ENCODE results near the gene FGD1. TPM values are rescaled to one million over a fixed set of nuclear protein-coding genes. Genes with fewer than 3 reads are reported as not detected.
"Not testable (repeated sequence)": the region's sequence is repeated elsewhere in the genome, so short reads cannot be mapped to it uniquely, and the experiment has no call there.

FGD1 gene
- total RNA-seq, 2 experiments from 2014 or later, result 0.15 to 0.26 TPM

GRCh38 chrX:54494166-54494988 is 1.7 kb downstream of the FGD1 start:
- Mint-ChIP-seq H3K27me3 (peaks cover 21% of the 10 kb centered on the region), H3K9me3 (no peaks in the 10 kb centered on the region), H3K36me3 (no peaks in the 10 kb centered on the region), H3K4me3 (peak overlapping the region; percentile 23), H3K4me1 (ENCODE audit: low read depth) (peaks cover 3% of the 10 kb centered on the region), H3K27ac (no peak overlapping the region)
- no peak for DNase-seq
- ChIA-PET POLR2A (no interaction called here), CTCF (no interaction called here)
- intact Hi-C loops (cut with micrococcal nuclease), result no loop called here

- H3K4me3 Mint-ChIP-seq, result no peak overlapping the region
- POLR2A ChIA-PET, result no interaction called here
- peaks cover 3% of the 10 kb centered on the region for H3K4me1 Mint-ChIP-seq (ENCODE audit: low read depth)
- H3K27ac Mint-ChIP-seq, result no peak overlapping the region
- intact Hi-C loops (cut with micrococcal nuclease), result no loop called here
- no peaks in the 10 kb centered on the region for H3K36me3 Mint-ChIP-seq
- no peaks in the 10 kb centered on the region for H3K9me3 Mint-ChIP-seq
- no peak for DNase-seq
- CTCF ChIA-PET, result no interaction called here
- peaks cover 15% of the 10 kb centered on the region for H3K27me3 Mint-ChIP-seq
Observed at GRCh38 chrX:54492340-54492739, 3.7 kb downstream of the FGD1 start.

- POLR2A ChIA-PET; CTCF ChIA-PET; H3K27ac Mint-ChIP-seq; DNase-seq; intact Hi-C loops (cut with micrococcal nuclease); H3K27me3 Mint-ChIP-seq; H3K36me3 Mint-ChIP-seq; H3K4me1 Mint-ChIP-seq (ENCODE audit: low read depth); H3K9me3 Mint-ChIP-seq; H3K4me3 Mint-ChIP-seq: not testable (repeated sequence)
Observed at GRCh38 chrX:54489819-54490218, 6.2 kb downstream of the FGD1 start.

GRCh38 chrX:54484666-54485065 is 11.4 kb downstream of the FGD1 start:
- H3K36me3 Mint-ChIP-seq, result no peaks in the 10 kb centered on the region
- H3K4me3 Mint-ChIP-seq, result no peak overlapping the region
- no peak overlapping the region for H3K27ac Mint-ChIP-seq
- no peak for DNase-seq
- H3K27me3 Mint-ChIP-seq, result peaks cover 1% of the 10 kb centered on the region
- no peaks in the 10 kb centered on the region for H3K4me1 Mint-ChIP-seq (ENCODE audit: low read depth)
- H3K9me3 Mint-ChIP-seq, result no peaks in the 10 kb centered on the region
- intact Hi-C loops (cut with micrococcal nuclease), result no loop called here
- ChIA-PET CTCF (no interaction called here), POLR2A (no interaction called here)

GRCh38 chrX:54483946-54484345 is 12.1 kb downstream of the FGD1 start:
- DNase-seq, result no peak
- Mint-ChIP-seq H3K4me3 (no peak overlapping the region), H3K9me3 (no peaks in the 10 kb centered on the region), H3K4me1 (ENCODE audit: low read depth) (no peaks in the 10 kb centered on the region), H3K27me3 (peaks cover 1% of the 10 kb centered on the region), H3K27ac (no peak overlapping the region), H3K36me3 (no peaks in the 10 kb centered on the region)
- ChIA-PET POLR2A (no interaction called here), CTCF (no interaction called here)
- intact Hi-C loops (cut with micrococcal nuclease), result no loop called here

- Mint-ChIP-seq H3K27me3 (peaks cover 1% of the 10 kb centered on the region), H3K9me3 (no peaks in the 10 kb centered on the region), H3K4me3 (no peak overlapping the region), H3K4me1 (ENCODE audit: low read depth) (no peaks in the 10 kb centered on the region), H3K36me3 (no peaks in the 10 kb centered on the region), H3K27ac (no peak overlapping the region)
- POLR2A ChIA-PET, result no interaction called here
- no peak for DNase-seq
- CTCF ChIA-PET, result no interaction called here
- intact Hi-C loops (cut with micrococcal nuclease), result no loop called here
Observed at GRCh38 chrX:54482839-54483593, 13.0 kb downstream of the FGD1 start.

GRCh38 chrX:54479136-54480111 is 16.6 kb downstream of the FGD1 start:
- ChIA-PET CTCF (no interaction called here), POLR2A (interaction anchor here (0.7 kb wide), 1 partner anchor 39 kb away, joined by 3 read pairs; the partner anchor contains the start of gene TSR2)
- no peaks in the 10 kb centered on the region for H3K36me3 Mint-ChIP-seq
- no peak for DNase-seq
- intact Hi-C loops (cut with micrococcal nuclease), result no loop called here
- peaks cover 1% of the 10 kb centered on the region for H3K27me3 Mint-ChIP-seq
- no peak overlapping the region for H3K4me3 Mint-ChIP-seq
- no peaks in the 10 kb centered on the region for H3K4me1 Mint-ChIP-seq (ENCODE audit: low read depth)
- H3K9me3 Mint-ChIP-seq, result no peaks in the 10 kb centered on the region
- H3K27ac Mint-ChIP-seq, result no peak overlapping the region

- Mint-ChIP-seq H3K9me3 (no peaks in the 10 kb centered on the region), H3K4me1 (ENCODE audit: low read depth) (no peaks in the 10 kb centered on the region), H3K27me3 (no peaks in the 10 kb centered on the region), H3K4me3 (no peak overlapping the region), H3K36me3 (no peaks in the 10 kb centered on the region), H3K27ac (no peak overlapping the region)
- ChIA-PET CTCF (no interaction called here), POLR2A (no interaction called here)
- DNase-seq, result peak; percentile 11
- intact Hi-C loops (cut with micrococcal nuclease), result no loop called here
Observed at GRCh38 chrX:54473993-54474859, 21.8 kb downstream of the FGD1 start.

GRCh38 chrX:54470054-54470760 is 25.8 kb downstream of the FGD1 start:
- no peaks in the 10 kb centered on the region for H3K27me3 Mint-ChIP-seq
- DNase-seq, result no peak
- no peaks in the 10 kb centered on the region for H3K9me3 Mint-ChIP-seq
- CTCF ChIA-PET, result no interaction called here
- POLR2A ChIA-PET, result no interaction called here
- no peaks in the 10 kb centered on the region for H3K36me3 Mint-ChIP-seq
- no peak overlapping the region for H3K4me3 Mint-ChIP-seq
- H3K4me1 Mint-ChIP-seq (ENCODE audit: low read depth), result no peaks in the 10 kb centered on the region
- H3K27ac Mint-ChIP-seq, result no peak overlapping the region
- intact Hi-C loops (cut with micrococcal nuclease), result no loop called here

GRCh38 chrX:54452920-54453319 is 43.1 kb downstream of the FGD1 start:
- intact Hi-C loops (cut with micrococcal nuclease), result no loop called here
- Mint-ChIP-seq H3K9me3 (no peaks in the 10 kb centered on the region), H3K4me1 (ENCODE audit: low read depth) (no peaks in the 10 kb centered on the region), H3K4me3 (no peak overlapping the region), H3K27ac (no peak overlapping the region), H3K27me3 (no peaks in the 10 kb centered on the region), H3K36me3 (peaks cover 2% of the 10 kb centered on the region)
- ChIA-PET POLR2A (no interaction called here), CTCF (interaction anchor here (0.6 kb wide), 1 partner anchor 17 kb away, joined by 3 read pairs; no protein-coding TSS in a partner anchor)
- DNase-seq, result no peak

- ChIA-PET POLR2A (no interaction called here), CTCF (no interaction called here)
- Mint-ChIP-seq H3K27ac (no peak overlapping the region), H3K27me3 (no peaks in the 10 kb centered on the region), H3K4me1 (ENCODE audit: low read depth) (no peaks in the 10 kb centered on the region), H3K9me3 (no peaks in the 10 kb centered on the region), H3K4me3 (no peak overlapping the region), H3K36me3 (peaks cover 5% of the 10 kb centered on the region)
- DNase-seq, result no peak
- intact Hi-C loops (cut with micrococcal nuclease), result loop anchor here (10.0 kb wide), 2 partner anchors 405 to 555 kb away; partner anchors contain the start of genes APEX2 and PHF8
Observed at GRCh38 chrX:54449929-54450328, 46.1 kb downstream of the FGD1 start.

All from activated CD4-positive, alpha-beta memory T cell treated with anti-CD3 and anti-CD28 coated beads for 36 hours (primary cell).